Neuronal stem cell (in vitro differentiated cells): ENCODE measurements around the gene SEC14L3.
"Not testable (repeated sequence)": the region's sequence is repeated elsewhere in the genome, so short reads cannot be mapped to it uniquely, and the experiment has no call there.

Experiments used
- DNase-seq: peaks from one replicate; pipeline ENCODE4 v3.0.0-alpha.2; 2013; ENCODE audit warnings: low spot score
- H2AFZ ChIP-seq: one replicate; pipeline ENCODE4 v1.6.1; 2013; ENCODE audit warnings: mild to moderate bottlenecking, low read length, inconsistent platforms
- H2AK5ac ChIP-seq: 2 replicates; pipeline ENCODE4 v1.6.1; 2013; ENCODE audit warnings: low read depth, mild to moderate bottlenecking, inconsistent platforms, low read length, moderate library complexity, mixed read lengths
- H2BK120ac ChIP-seq: 2 replicates; pipeline ENCODE4 v1.6.1; 2013; ENCODE audit warnings: low read depth, mild to moderate bottlenecking, inconsistent platforms, low read length, moderate library complexity, mixed read lengths
- H2BK12ac ChIP-seq: one replicate; pipeline ENCODE4 v1.6.1; 2013; ENCODE audit warnings: low read length, inconsistent platforms
- H2BK15ac ChIP-seq: 2 replicates; pipeline ENCODE4 v1.6.1; 2013; ENCODE audit warnings: mild to moderate bottlenecking, low read length, inconsistent platforms, mixed read lengths
- H2BK5ac ChIP-seq: one replicate; pipeline ENCODE4 v1.6.1; 2013; ENCODE audit warnings: inconsistent platforms, mild to moderate bottlenecking, low read length, moderate library complexity
- H3K14ac ChIP-seq: one replicate; pipeline ENCODE4 v1.6.1; 2013; ENCODE audit warnings: low read length, inconsistent platforms
- H3K18ac ChIP-seq: 2 replicates; pipeline ENCODE4 v1.6.1; 2013; ENCODE audit warnings: low read length, inconsistent platforms
- H3K23ac ChIP-seq: 2 replicates; pipeline ENCODE4 v1.6.1; 2013; ENCODE audit warnings: low read depth, mild to moderate bottlenecking, mixed read lengths, low read length, inconsistent platforms; ENCODE audit not compliant: poor library complexity
- H3K27ac ChIP-seq: replicated peaks from 3 replicates; pipeline ENCODE4 v1.5.1; 2013; ENCODE audit warnings: low read length, inconsistent platforms
- H3K27me3 ChIP-seq, 3 experiments: 2 replicates each; pipeline ENCODE4 v1.6.1; 2013; ENCODE audit warnings: low read length in 3 of 3, mild to moderate bottlenecking in 2 of 3, inconsistent platforms in 1 of 3, low read depth in 1 of 3, mixed read lengths in 1 of 3, moderate library complexity in 1 of 3; ENCODE audit not compliant: control insufficient read depth in 3 of 3, insufficient read depth in 3 of 3
- H3K36me3 ChIP-seq, 2 donors: replicated peaks in 1 of 2; 2 replicates each; pipeline ENCODE4 v1.6.1; 2013; ENCODE audit warnings: low read length in 2 of 2; ENCODE audit not compliant: control insufficient read depth in 2 of 2, insufficient read depth in 2 of 2
- H3K4ac ChIP-seq: 2 replicates; pipeline ENCODE4 v1.6.1; 2013; ENCODE audit warnings: inconsistent platforms, mild to moderate bottlenecking, low read length, moderate library complexity
- H3K4me1 ChIP-seq, 2 donors: 1 replicate in 1 of 2; 2 replicates in 1 of 2; pipeline ENCODE4 v1.6.1; 2013; ENCODE audit warnings: low read length in 2 of 2, low read depth in 1 of 2; ENCODE audit not compliant: control insufficient read depth in 2 of 2, insufficient read depth in 1 of 2
- H3K4me2 ChIP-seq: one replicate; pipeline ENCODE4 v1.6.1; 2013; ENCODE audit warnings: mild to moderate bottlenecking, low read length, inconsistent platforms; ENCODE audit not compliant: insufficient read depth, poor library complexity, severe bottlenecking
- H3K4me3 ChIP-seq, 2 donors: 2 replicates each; pipeline ENCODE4 v1.5.1; 2013; ENCODE audit warnings: low read length in 2 of 2, mild to moderate bottlenecking in 2 of 2, inconsistent platforms in 1 of 2, moderate library complexity in 1 of 2
- H3K79me1 ChIP-seq: one replicate; pipeline ENCODE4 v1.6.1; 2013; ENCODE audit warnings: low read depth, mild to moderate bottlenecking, inconsistent platforms, low read length, moderate library complexity
- H3K9ac ChIP-seq: one replicate; pipeline ENCODE4 v1.6.1; 2013; ENCODE audit warnings: mild to moderate bottlenecking, low read depth, low read length, inconsistent platforms; ENCODE audit not compliant: poor library complexity
- H3K9me3 ChIP-seq, 2 donors: replicated peaks in 1 of 2; 2 replicates each; pipeline versions ENCODE3 to v1.6.1; 2013; ENCODE audit warnings: low read length in 2 of 2, mild to moderate bottlenecking in 2 of 2, inconsistent platforms in 1 of 2, low read depth in 1 of 2, mixed read lengths in 1 of 2, moderate library complexity in 1 of 2; ENCODE audit not compliant: control insufficient read depth in 2 of 2, insufficient read depth in 1 of 2
- H4K8ac ChIP-seq: one replicate; pipeline ENCODE4 v1.6.1; 2013; ENCODE audit warnings: low read depth, mild to moderate bottlenecking, inconsistent platforms, low read length, moderate library complexity
- H4K91ac ChIP-seq: one replicate; pipeline ENCODE4 v1.6.1; 2013; ENCODE audit warnings: low read length, low read depth, mild to moderate bottlenecking, inconsistent platforms; ENCODE audit not compliant: poor library complexity
- WGBS, 2 donors: extraction: QIAGEN DNeasy Blood & Tissue Kit; methylation state at CpG; one replicate each; pipeline ENCODE4 v1.1.7; 2013; ENCODE audit warnings: missing lambda C conversion rate in 2 of 2, mixed read lengths in 1 of 2; ENCODE audit not compliant: insufficient read length in 2 of 2, insufficient replicate concordance in 1 of 2; ENCODE audit errors: extremely low coverage in 2 of 2; 5-methylcytosine and 5-hydroxymethylcytosine counted together

Gene SEC14L3

DNA sequence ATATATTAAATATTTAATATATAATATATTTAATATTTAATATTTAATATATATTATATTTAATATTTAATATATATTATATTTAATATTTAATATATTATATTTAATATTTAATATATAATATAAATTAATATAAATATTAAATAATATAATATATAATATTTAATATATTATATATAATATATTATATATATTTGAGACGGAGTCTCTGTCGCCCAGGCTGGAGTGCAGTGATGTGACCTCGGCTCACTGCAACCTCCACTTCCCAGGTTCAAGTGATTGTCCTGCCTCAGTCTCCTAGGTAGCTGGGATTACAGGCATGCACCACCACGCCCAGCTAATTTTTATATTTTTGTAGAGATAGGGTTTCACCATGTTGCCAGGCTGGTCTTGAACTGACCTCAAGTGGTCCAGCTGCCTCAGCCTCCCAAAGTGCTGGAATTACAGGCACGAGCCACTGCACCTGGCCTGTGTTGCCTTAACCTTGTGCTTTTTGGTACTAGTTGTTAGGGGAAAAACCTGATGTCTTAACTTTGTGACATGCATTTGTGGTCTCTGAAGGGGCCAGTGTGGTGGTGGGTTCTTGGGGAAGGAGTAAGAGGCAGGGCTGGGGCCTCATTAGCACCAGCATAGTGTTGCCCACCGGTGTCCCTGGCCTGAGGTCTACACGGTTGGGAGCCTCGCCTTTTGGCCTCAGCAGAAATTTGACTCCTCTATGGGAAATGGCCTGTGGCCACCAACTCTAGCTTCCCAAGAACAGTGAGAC lies 16.6 kb downstream of the SEC14L3 start:
- Histone ChIP-seq H2BK5ac (no peak overlapping the region), H3K36me3 (no peaks in the 10 kb centered on the region), H3K4me1 (no peaks in the 10 kb centered on the region), H4K91ac (no peak overlapping the region), H3K27ac (no peak overlapping the region), H3K4me3 (no peak overlapping the region), H2AK5ac (no peak overlapping the region), H4K8ac (no peak overlapping the region), H3K4me2 (no peak overlapping the region), H3K79me1 (no peaks in the 10 kb centered on the region), H3K4ac (no peak overlapping the region), H2BK15ac (no peak overlapping the region), H3K9me3 (no peaks in the 10 kb centered on the region), H2BK12ac (no peak overlapping the region), H3K9ac (no peak overlapping the region), H2BK120ac (no peak overlapping the region), H2AFZ (no peak overlapping the region), H3K27me3 (peaks cover 0 to 5% (median 0%) of the 10 kb centered on the region in 3 experiments), H3K18ac (no peak overlapping the region), H3K23ac (no peak overlapping the region), H3K14ac (no peak overlapping the region)
- DNase-seq, result no peak
- no CpG with 5 or more reads among the region's 8 CpGs for WGBS, 2 donors

DNA sequence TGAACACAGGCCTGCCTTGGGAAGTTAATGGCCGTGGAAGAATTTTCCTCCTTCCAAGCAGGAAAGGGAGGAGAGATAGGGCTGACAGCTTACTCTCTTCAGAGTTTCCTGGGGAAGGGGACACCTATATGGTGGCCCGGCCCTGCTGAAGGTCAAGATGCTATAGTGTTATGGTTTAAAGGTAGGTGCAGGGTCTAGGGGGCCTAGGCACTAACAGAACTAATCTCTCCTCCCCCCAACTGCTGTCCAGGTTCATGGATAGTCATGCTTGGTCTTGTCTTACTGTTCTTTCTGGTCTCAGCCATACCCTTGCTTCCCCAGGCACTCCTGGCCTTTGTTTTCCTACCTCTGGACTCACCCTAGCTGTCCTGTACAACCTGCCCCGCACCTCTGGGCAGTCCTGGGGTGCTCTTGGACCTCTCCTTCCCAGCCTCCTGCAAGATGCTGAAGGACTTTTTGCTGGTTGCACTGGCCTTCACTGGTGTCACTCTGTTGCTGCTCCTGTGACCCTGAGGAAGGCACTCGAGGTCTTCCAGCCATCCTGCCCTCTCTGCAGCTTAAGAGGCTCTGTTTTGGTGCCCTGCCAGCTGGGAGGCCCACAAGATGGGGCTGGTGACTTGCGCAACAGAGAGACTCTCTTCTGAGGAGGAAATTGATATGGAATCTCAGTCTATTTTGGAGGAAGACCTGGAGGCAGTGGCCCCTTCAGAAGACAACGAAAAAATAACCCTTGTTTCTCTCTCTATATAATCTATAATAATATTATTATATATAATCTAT lies 17.9 kb downstream of the SEC14L3 start:
- no CpG with 5 or more reads among the region's 6 CpGs for WGBS, 2 donors
- DNase-seq, result no peak
- no peak overlapping the region for H2AFZ ChIP-seq

DNA sequence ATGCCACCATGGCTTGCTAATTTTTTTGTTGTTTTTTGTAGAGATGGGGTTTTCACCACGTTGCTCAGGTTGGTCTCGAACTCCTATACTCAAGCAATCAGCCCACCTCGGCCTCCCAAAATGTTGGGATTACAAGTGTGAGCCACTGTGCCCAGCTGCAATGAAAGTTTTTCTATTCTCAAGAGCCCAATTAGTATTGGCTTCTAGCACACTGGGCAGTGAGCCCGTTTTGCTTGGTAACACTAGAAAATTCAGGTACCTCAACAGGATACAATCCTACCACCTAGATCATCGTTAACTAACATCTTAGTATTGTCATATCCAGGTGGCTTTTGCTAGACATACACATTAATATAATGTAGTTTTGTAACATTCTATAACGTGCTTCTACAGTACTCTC lies 19.0 kb downstream of the SEC14L3 start:
- no peak overlapping the region for H2AK5ac ChIP-seq
- no peak overlapping the region for H2BK5ac ChIP-seq
- no CpG with 5 or more reads among the region's 6 CpGs for WGBS, 2 donors

More for the DNA sequence above, 17.9 kb downstream of the SEC14L3 start:
- no peak overlapping the region for H2BK12ac ChIP-seq
- no peak overlapping the region for H3K23ac ChIP-seq
- H3K9me3 ChIP-seq, result no peaks in the 10 kb centered on the region
- no peak overlapping the region for H2BK5ac ChIP-seq
- no peak overlapping the region for H2AK5ac ChIP-seq
- no peak overlapping the region for H3K18ac ChIP-seq
- H3K4me3 ChIP-seq, result peak overlapping the region in 1 of 2 donors; percentile 1
- no peaks in the 10 kb centered on the region for H3K4me1 ChIP-seq
- no peak overlapping the region for H3K9ac ChIP-seq
- no peak overlapping the region for H3K4ac ChIP-seq
- H2BK15ac ChIP-seq, result no peak overlapping the region
- H3K36me3 ChIP-seq, result no peaks in the 10 kb centered on the region
- H3K79me1 ChIP-seq, result no peaks in the 10 kb centered on the region
- no peak overlapping the region for H2BK120ac ChIP-seq
- no peak overlapping the region for H3K14ac ChIP-seq
- no peak overlapping the region for H4K91ac ChIP-seq
- no peak overlapping the region for H3K4me2 ChIP-seq
- peaks cover 0 to 5% (median 0%) of the 10 kb centered on the region in 3 experiments for H3K27me3 ChIP-seq
- no peak overlapping the region for H3K27ac ChIP-seq
- H4K8ac ChIP-seq, result no peak overlapping the region

DNA sequence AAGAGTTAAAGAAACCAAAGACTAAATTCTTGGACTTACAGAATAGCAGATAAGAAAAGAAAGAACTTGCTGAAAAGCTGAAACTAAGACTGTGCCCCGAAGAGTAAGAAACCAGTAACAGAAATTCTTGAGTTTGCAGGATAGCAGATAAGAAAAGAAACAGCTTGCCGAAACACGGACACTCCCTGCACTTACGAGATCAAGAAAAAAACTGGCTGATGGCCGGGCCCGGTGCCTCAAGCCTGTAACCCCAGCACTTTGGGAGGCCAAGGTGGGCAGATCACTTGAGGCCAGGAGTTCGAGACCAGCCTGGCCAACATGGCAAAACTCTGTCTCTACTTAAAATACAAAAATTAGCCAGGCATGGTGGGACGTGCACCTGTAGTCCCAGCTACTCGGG lies 20.3 kb downstream of the SEC14L3 start:
- H3K4me2 ChIP-seq, H3K4me3 ChIP-seq, H2AK5ac ChIP-seq, H2BK120ac ChIP-seq, H2BK12ac ChIP-seq, DNase-seq, H3K27me3 ChIP-seq, H3K9me3 ChIP-seq, H4K91ac ChIP-seq, H2AFZ ChIP-seq, H3K23ac ChIP-seq, H3K9ac ChIP-seq, H3K18ac ChIP-seq, H4K8ac ChIP-seq, H3K4me1 ChIP-seq, H3K27ac ChIP-seq, H3K4ac ChIP-seq, H3K79me1 ChIP-seq, H2BK5ac ChIP-seq, H2BK15ac ChIP-seq, H3K36me3 ChIP-seq, H3K14ac ChIP-seq: not testable (repeated sequence)
- WGBS, 2 donors, result no CpG with 5 or more reads among the region's 9 CpGs

More for the DNA sequence above, 19.0 kb downstream of the SEC14L3 start:
- Histone ChIP-seq H3K27me3 (peaks cover 0 to 7% (median 0%) of the 10 kb centered on the region in 3 experiments), H3K79me1 (no peaks in the 10 kb centered on the region), H2BK120ac (no peak overlapping the region), H3K4me3 (no peak overlapping the region), H4K8ac (no peak overlapping the region), H3K36me3 (no peaks in the 10 kb centered on the region), H3K14ac (no peak overlapping the region), H4K91ac (no peak overlapping the region), H3K9ac (no peak overlapping the region), H3K23ac (no peak overlapping the region), H2BK12ac (no peak overlapping the region), H3K4ac (no peak overlapping the region), H3K4me1 (no peaks in the 10 kb centered on the region), H3K18ac (no peak overlapping the region), H2AFZ (no peak overlapping the region), H2BK15ac (no peak overlapping the region), H3K4me2 (no peak overlapping the region), H3K9me3 (no peaks in the 10 kb centered on the region), H3K27ac (no peak overlapping the region)
- DNase-seq, result no peak
